ENCODE measurements around the gene GLYR1. TPM values are rescaled to one million over a fixed set of nuclear protein-coding genes. Genes with fewer than 3 reads are reported as not detected.
A peak's percentile ranks its signal among the peaks of the same experiment; 100 is the strongest.

GLYR1 gene
- total and polyA plus RNA-seq, 9 of the 15 experiments (the other 6 are each of a cell fraction or from before 2014, with no cell fraction given): 6.7 to 99.2 (median 60.2) TPM

DNA sequence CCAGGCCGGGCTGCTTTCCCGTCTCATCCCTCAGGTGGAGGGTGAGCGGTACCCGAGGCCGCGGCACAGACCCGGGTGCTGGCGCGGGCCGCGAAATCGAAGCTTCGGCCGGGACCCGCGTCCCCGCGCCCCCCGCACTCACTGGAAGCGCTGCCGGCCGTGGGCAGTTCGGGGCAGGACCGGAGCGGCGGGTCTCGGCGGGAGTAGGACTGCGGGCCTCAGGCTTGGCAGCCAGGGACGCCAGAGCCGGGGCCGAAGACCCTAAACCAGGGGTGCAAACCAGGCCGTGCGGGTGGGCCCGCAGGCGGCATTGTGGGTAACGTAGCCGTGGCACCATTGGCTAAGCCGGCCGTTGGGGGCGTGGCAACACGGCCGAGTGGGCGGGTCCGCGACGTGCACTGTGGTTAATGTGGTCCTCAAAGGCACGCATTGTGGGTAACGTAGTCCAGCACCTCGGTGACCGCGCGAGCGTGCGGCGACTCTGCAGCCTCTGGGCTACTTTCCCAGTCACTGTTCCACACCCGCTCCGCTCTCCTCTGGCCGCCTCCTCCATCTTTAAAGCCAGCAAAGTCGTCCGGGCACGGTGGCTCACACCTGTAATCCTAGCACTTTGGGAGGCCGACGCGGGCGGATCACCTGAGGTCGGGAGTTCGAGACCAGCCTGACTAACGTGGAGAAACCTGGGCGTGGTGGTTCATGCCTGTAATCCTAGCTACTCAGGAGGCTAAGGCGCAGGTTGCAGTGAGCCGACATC is 80.0 kb downstream of the GLYR1 start, which contains the start of gene ZNF500 (continued):
- TF ChIP-seq, protein P1, sequence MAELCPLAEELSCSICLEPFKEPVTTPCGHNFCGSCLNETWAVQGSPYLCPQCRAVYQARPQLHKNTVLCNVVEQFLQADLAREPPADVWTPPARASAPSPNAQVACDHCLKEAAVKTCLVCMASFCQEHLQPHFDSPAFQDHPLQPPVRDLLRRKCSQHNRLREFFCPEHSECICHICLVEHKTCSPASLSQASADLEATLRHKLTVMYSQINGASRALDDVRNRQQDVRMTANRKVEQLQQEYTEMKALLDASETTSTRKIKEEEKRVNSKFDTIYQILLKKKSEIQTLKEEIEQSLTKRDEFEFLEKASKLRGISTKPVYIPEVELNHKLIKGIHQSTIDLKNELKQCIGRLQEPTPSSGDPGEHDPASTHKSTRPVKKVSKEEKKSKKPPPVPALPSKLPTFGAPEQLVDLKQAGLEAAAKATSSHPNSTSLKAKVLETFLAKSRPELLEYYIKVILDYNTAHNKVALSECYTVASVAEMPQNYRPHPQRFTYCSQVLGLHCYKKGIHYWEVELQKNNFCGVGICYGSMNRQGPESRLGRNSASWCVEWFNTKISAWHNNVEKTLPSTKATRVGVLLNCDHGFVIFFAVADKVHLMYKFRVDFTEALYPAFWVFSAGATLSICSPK (IDR thresholded peaks at IDR 0.05; ENCODE audit: borderline replicate concordance): no peak
- TF ChIP-seq, protein P2, sequence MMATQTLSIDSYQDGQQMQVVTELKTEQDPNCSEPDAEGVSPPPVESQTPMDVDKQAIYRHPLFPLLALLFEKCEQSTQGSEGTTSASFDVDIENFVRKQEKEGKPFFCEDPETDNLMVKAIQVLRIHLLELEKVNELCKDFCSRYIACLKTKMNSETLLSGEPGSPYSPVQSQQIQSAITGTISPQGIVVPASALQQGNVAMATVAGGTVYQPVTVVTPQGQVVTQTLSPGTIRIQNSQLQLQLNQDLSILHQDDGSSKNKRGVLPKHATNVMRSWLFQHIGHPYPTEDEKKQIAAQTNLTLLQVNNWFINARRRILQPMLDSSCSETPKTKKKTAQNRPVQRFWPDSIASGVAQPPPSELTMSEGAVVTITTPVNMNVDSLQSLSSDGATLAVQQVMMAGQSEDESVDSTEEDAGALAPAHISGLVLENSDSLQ (IDR thresholded peaks at IDR 0.05): no peak
- no peak for TF ChIP-seq BRF1 (IDR thresholded peaks at IDR 0.05; ENCODE audit: borderline replicate concordance, extremely low read depth, insufficient read length)
- TF ChIP-seq ZNF589 (CRISPR knock-in tag; IDR thresholded peaks at IDR 0.05; ENCODE audit: low read depth): no peak
- TF ChIP-seq HDAC6 (IDR thresholded peaks at IDR 0.05; ENCODE audit: low read depth, low read length): no peak
- TF ChIP-seq MBD2 (IDR thresholded peaks at IDR 0.05; ENCODE audit: borderline replicate concordance, low read depth): peak; percentile 91
- no peak for TF ChIP-seq ZNF24 (IDR thresholded peaks at IDR 0.05)
- TF ChIP-seq, protein P3, sequence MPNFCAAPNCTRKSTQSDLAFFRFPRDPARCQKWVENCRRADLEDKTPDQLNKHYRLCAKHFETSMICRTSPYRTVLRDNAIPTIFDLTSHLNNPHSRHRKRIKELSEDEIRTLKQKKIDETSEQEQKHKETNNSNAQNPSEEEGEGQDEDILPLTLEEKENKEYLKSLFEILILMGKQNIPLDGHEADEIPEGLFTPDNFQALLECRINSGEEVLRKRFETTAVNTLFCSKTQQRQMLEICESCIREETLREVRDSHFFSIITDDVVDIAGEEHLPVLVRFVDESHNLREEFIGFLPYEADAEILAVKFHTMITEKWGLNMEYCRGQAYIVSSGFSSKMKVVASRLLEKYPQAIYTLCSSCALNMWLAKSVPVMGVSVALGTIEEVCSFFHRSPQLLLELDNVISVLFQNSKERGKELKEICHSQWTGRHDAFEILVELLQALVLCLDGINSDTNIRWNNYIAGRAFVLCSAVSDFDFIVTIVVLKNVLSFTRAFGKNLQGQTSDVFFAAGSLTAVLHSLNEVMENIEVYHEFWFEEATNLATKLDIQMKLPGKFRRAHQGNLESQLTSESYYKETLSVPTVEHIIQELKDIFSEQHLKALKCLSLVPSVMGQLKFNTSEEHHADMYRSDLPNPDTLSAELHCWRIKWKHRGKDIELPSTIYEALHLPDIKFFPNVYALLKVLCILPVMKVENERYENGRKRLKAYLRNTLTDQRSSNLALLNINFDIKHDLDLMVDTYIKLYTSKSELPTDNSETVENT (CRISPR knock-in tag; IDR thresholded peaks at IDR 0.05): peak; percentile 79; the same call in 1 of the 2 replicates
- no peak for TF ChIP-seq XRCC3 (IDR thresholded peaks at IDR 0.05)
- TF ChIP-seq, protein P4, sequence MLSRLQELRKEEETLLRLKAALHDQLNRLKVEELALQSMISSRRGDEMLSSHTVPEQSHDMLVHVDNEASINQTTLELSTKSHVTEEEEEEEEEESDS (CRISPR knock-in tag; IDR thresholded peaks at IDR 0.05): no peak
- no peak for TF ChIP-seq ZSCAN29 (IDR thresholded peaks at IDR 0.05)
- TF ChIP-seq CXXC5 (CRISPR knock-in tag; IDR thresholded peaks at IDR 0.05): peak; percentile 86
- TF ChIP-seq CTBP1 (IDR thresholded peaks at IDR 0.05; ENCODE audit: borderline replicate concordance): peak; percentile 57; the same call in 1 of the 2 replicates
- TF ChIP-seq ZNF347 (CRISPR knock-in tag; IDR thresholded peaks at IDR 0.05; ENCODE audit: low read depth): no peak
- no peak for TF ChIP-seq TAL1 (IDR thresholded peaks at IDR 0.05)
- TF ChIP-seq RNF2 (IDR thresholded peaks at IDR 0.05): no peak
- no peak for TF ChIP-seq NFATC3 (IDR thresholded peaks at IDR 0.05)
- no peak for TF ChIP-seq SMARCE1 (IDR thresholded peaks at IDR 0.05)
- no peak for TF ChIP-seq HIVEP1 (CRISPR knock-in tag; IDR thresholded peaks at IDR 0.05)
- TF ChIP-seq ZZZ3 (IDR thresholded peaks at IDR 0.05): no peak
- no peak for TF ChIP-seq MIER1 (IDR thresholded peaks at IDR 0.05; ENCODE audit: low read depth)
- TF ChIP-seq, protein P5, sequence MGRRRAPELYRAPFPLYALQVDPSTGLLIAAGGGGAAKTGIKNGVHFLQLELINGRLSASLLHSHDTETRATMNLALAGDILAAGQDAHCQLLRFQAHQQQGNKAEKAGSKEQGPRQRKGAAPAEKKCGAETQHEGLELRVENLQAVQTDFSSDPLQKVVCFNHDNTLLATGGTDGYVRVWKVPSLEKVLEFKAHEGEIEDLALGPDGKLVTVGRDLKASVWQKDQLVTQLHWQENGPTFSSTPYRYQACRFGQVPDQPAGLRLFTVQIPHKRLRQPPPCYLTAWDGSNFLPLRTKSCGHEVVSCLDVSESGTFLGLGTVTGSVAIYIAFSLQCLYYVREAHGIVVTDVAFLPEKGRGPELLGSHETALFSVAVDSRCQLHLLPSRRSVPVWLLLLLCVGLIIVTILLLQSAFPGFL (CRISPR knock-in tag; IDR thresholded peaks at IDR 0.05): no peak
- no peak for TF ChIP-seq PTBP1 (IDR thresholded peaks at IDR 0.05; ENCODE audit: low read depth, low read length)
- TF ChIP-seq TFAM (CRISPR knock-in tag; conservative IDR thresholded peaks at IDR 0.05): no peak
- TF ChIP-seq CAMTA2 (CRISPR knock-in tag; conservative IDR thresholded peaks at IDR 0.05): no peak

All from K562 (cell line).